Fibroblast of lung (primary cell): ENCODE results near the gene PLA2G4F.
"Not testable (repeated sequence)": the region's sequence is repeated elsewhere in the genome, so short reads cannot be mapped to it uniquely, and the experiment has no call there.

ENCODE experiments used
- EZH2 ChIP-seq: IDR thresholded peaks from 2 replicates; pipeline ENCODE4 v1.5.1; 2012; ENCODE audit warnings: low read length, control low read depth, mild to moderate bottlenecking; ENCODE audit errors: missing control alignments
- TF ChIP-seq, protein P1 (sequence below), 2 donors: IDR thresholded peaks in 1 of 2; conservative IDR thresholded peaks in 1 of 2; 1 replicate in 1 of 2; 2 replicates in 1 of 2; pipeline ENCODE4 v1.5.1; 2011 to 2012; ENCODE audit warnings: low read length in 2 of 2, control low read depth in 1 of 2, inconsistent platforms in 1 of 2, low read depth in 1 of 2, mild to moderate bottlenecking in 1 of 2

- TF ChIP-seq, protein P1, sequence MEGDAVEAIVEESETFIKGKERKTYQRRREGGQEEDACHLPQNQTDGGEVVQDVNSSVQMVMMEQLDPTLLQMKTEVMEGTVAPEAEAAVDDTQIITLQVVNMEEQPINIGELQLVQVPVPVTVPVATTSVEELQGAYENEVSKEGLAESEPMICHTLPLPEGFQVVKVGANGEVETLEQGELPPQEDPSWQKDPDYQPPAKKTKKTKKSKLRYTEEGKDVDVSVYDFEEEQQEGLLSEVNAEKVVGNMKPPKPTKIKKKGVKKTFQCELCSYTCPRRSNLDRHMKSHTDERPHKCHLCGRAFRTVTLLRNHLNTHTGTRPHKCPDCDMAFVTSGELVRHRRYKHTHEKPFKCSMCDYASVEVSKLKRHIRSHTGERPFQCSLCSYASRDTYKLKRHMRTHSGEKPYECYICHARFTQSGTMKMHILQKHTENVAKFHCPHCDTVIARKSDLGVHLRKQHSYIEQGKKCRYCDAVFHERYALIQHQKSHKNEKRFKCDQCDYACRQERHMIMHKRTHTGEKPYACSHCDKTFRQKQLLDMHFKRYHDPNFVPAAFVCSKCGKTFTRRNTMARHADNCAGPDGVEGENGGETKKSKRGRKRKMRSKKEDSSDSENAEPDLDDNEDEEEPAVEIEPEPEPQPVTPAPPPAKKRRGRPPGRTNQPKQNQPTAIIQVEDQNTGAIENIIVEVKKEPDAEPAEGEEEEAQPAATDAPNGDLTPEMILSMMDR (conservative IDR thresholded peaks at IDR 0.05 in 1 of 2, IDR thresholded peaks at IDR 0.05 in 1 of 2; ENCODE audit: low read depth in 1 of 2, low read length in 2 of 2): not testable (repeated sequence)
- not testable (repeated sequence) for TF ChIP-seq EZH2
Observed at GRCh38 chr15:42091753-42092397, 64.6 kb downstream of the PLA2G4F start.
